ENCODE results near the gene HIVEP3. TPM values are rescaled to one million over a fixed set of nuclear protein-coding genes. Genes with fewer than 3 reads are reported as not detected.
A peak's percentile ranks its signal among the peaks of the same experiment; 100 is the strongest.
"Not testable (repeated sequence)": the region's sequence is repeated elsewhere in the genome, so short reads cannot be mapped to it uniquely, and the experiment has no call there.

Gene HIVEP3
- total RNA-seq, 1 donor: 1.8 TPM

- DNase-seq (ENCODE audit: insufficient read length, low spot score, missing footprints): no peak
- H3K79me2 ChIP-seq (ENCODE audit: insufficient read depth, low read length): no peaks in the 10 kb centered on the region
- no peaks in the 10 kb centered on the region for H3K36me3 ChIP-seq (ENCODE audit: insufficient read depth, low read length)
- no peak overlapping the region for H3K4me2 ChIP-seq (ENCODE audit: insufficient read depth, low read length)
- no peaks in the 10 kb centered on the region for H3K9me3 ChIP-seq (ENCODE audit: low read depth, low read length)
- H3K27me3 ChIP-seq (ENCODE audit: insufficient read depth, low read length): no peaks in the 10 kb centered on the region
- H3K4me1 ChIP-seq (ENCODE audit: insufficient read depth, low read length): peaks cover 5% of the 10 kb centered on the region
- no peak for TF ChIP-seq CTCF (IDR thresholded peaks at IDR 0.05; ENCODE audit: extremely low read depth, low read depth, low read length)
- H3K4me3 ChIP-seq (ENCODE audit: insufficient read depth, low read length): no peak overlapping the region
- H2AFZ ChIP-seq (ENCODE audit: low read length): no peak overlapping the region
- H3K27ac ChIP-seq (ENCODE audit: low read depth, low read length): no peak overlapping the region
- no peaks in the 10 kb centered on the region for H4K20me1 ChIP-seq (ENCODE audit: insufficient read depth, low read length)
Measured at GRCh38 chr1:41699861-41700248, 218.9 kb downstream of the HIVEP3 start.

- Histone ChIP-seq H3K36me3 (ENCODE audit: insufficient read depth, low read length) (no peaks in the 10 kb centered on the region), H3K9me3 (ENCODE audit: low read depth, low read length) (no peaks in the 10 kb centered on the region), H3K4me2 (ENCODE audit: insufficient read depth, low read length) (no peak overlapping the region), H3K27me3 (ENCODE audit: insufficient read depth, low read length) (no peaks in the 10 kb centered on the region), H3K79me2 (ENCODE audit: insufficient read depth, low read length) (no peaks in the 10 kb centered on the region), H3K4me3 (ENCODE audit: insufficient read depth, low read length) (no peak overlapping the region), H4K20me1 (ENCODE audit: insufficient read depth, low read length) (no peaks in the 10 kb centered on the region), H2AFZ (ENCODE audit: low read length) (no peak overlapping the region), H3K27ac (ENCODE audit: low read depth, low read length) (no peak overlapping the region), H3K4me1 (ENCODE audit: insufficient read depth, low read length) (peaks cover 5% of the 10 kb centered on the region)
- TF ChIP-seq CTCF (IDR thresholded peaks at IDR 0.05; ENCODE audit: extremely low read depth, low read depth, low read length): no peak
- DNase-seq (ENCODE audit: insufficient read length, low spot score, missing footprints): peak; percentile 43
Measured at GRCh38 chr1:41698916-41699860, 219.5 kb downstream of the HIVEP3 start.

- no peak overlapping the region for H3K4me2 ChIP-seq (ENCODE audit: insufficient read depth, low read length)
- no peak for DNase-seq (ENCODE audit: insufficient read length, low spot score, missing footprints)
- no peak for TF ChIP-seq CTCF (IDR thresholded peaks at IDR 0.05; ENCODE audit: extremely low read depth, low read depth, low read length)
- H4K20me1 ChIP-seq (ENCODE audit: insufficient read depth, low read length): no peaks in the 10 kb centered on the region
- peaks cover 5% of the 10 kb centered on the region for H3K4me1 ChIP-seq (ENCODE audit: insufficient read depth, low read length)
- H3K9me3 ChIP-seq (ENCODE audit: low read depth, low read length): no peaks in the 10 kb centered on the region
- H2AFZ ChIP-seq (ENCODE audit: low read length): no peak overlapping the region
- H3K27me3 ChIP-seq (ENCODE audit: insufficient read depth, low read length): no peaks in the 10 kb centered on the region
- no peaks in the 10 kb centered on the region for H3K36me3 ChIP-seq (ENCODE audit: insufficient read depth, low read length)
- H3K4me3 ChIP-seq (ENCODE audit: insufficient read depth, low read length): no peak overlapping the region
- H3K27ac ChIP-seq (ENCODE audit: low read depth, low read length): no peak overlapping the region
- H3K79me2 ChIP-seq (ENCODE audit: insufficient read depth, low read length): no peaks in the 10 kb centered on the region
Measured at GRCh38 chr1:41696381-41696780, 222.3 kb downstream of the HIVEP3 start.

GRCh38 chr1:41695118-41695745 lies 223.5 kb downstream of the HIVEP3 start:
- no peak for TF ChIP-seq CTCF (IDR thresholded peaks at IDR 0.05; ENCODE audit: extremely low read depth, low read depth, low read length)
- H2AFZ ChIP-seq (ENCODE audit: low read length): no peak overlapping the region
- H3K4me1 ChIP-seq (ENCODE audit: insufficient read depth, low read length): peaks cover 5% of the 10 kb centered on the region
- no peaks in the 10 kb centered on the region for H3K36me3 ChIP-seq (ENCODE audit: insufficient read depth, low read length)
- no peaks in the 10 kb centered on the region for H4K20me1 ChIP-seq (ENCODE audit: insufficient read depth, low read length)
- H3K9me3 ChIP-seq (ENCODE audit: low read depth, low read length): no peaks in the 10 kb centered on the region
- H3K79me2 ChIP-seq (ENCODE audit: insufficient read depth, low read length): no peaks in the 10 kb centered on the region
- no peak overlapping the region for H3K27ac ChIP-seq (ENCODE audit: low read depth, low read length)
- no peak overlapping the region for H3K4me3 ChIP-seq (ENCODE audit: insufficient read depth, low read length)
- DNase-seq (ENCODE audit: insufficient read length, low spot score, missing footprints): peak; percentile 74
- no peak overlapping the region for H3K4me2 ChIP-seq (ENCODE audit: insufficient read depth, low read length)
- H3K27me3 ChIP-seq (ENCODE audit: insufficient read depth, low read length): no peaks in the 10 kb centered on the region

GRCh38 chr1:41691966-41692365 lies 226.8 kb downstream of the HIVEP3 start:
- H3K27me3 ChIP-seq (ENCODE audit: insufficient read depth, low read length); H4K20me1 ChIP-seq (ENCODE audit: insufficient read depth, low read length); H3K27ac ChIP-seq (ENCODE audit: low read depth, low read length); DNase-seq (ENCODE audit: insufficient read length, low spot score, missing footprints); H3K4me1 ChIP-seq (ENCODE audit: insufficient read depth, low read length); H3K79me2 ChIP-seq (ENCODE audit: insufficient read depth, low read length); H2AFZ ChIP-seq (ENCODE audit: low read length); H3K4me2 ChIP-seq (ENCODE audit: insufficient read depth, low read length); H3K4me3 ChIP-seq (ENCODE audit: insufficient read depth, low read length); H3K36me3 ChIP-seq (ENCODE audit: insufficient read depth, low read length); H3K9me3 ChIP-seq (ENCODE audit: low read depth, low read length): not testable (repeated sequence)

Measured in osteoblast (primary cell).